A673 (cell line): ENCODE results near the gene KCNG2. TPM values are rescaled to one million over a fixed set of nuclear protein-coding genes. Genes with fewer than 3 reads are reported as not detected.

Experiments
- BruUV-seq: library from RNA; stranded (reverse); fragments of 400-500 nt; replicated peaks from 2 replicates; lab custom pipeline; 2021; lab: Mats Ljungman, UMichigan
- CTCF ChIA-PET: fragments of 300-600 bp; sonication (Branson Sonifier 250); formaldehyde crosslinking; loops from one replicate; lab custom pipeline; 2022; ENCODE audit warnings: antibody characterized with exemption; lab: Charles Lee
- POLR2A ChIA-PET: fragments of 300-600 bp; sonication (Branson Sonifier 250); formaldehyde crosslinking; loops from one replicate; lab custom pipeline; 2022; ENCODE audit warnings: antibody characterized with exemption; ENCODE audit not compliant: low non-redundant PET; lab: Charles Lee
- DNase-seq: peaks from one replicate; pipeline ENCODE4 v3.0.0-alpha.2; 2015; ENCODE audit warnings: low spot score
- H3K27ac ChIP-seq: fragments of 200-600 bp; sonication (generic); 2 replicates; pipeline ENCODE4 v1.5.1; 2016; ENCODE audit warnings: mixed run types, low read depth, mild to moderate bottlenecking, mixed read lengths, antibody characterized with exemption, low read length; ENCODE audit not compliant: poor library complexity, severe bottlenecking
- H3K27me3 ChIP-seq: fragments of 200-600 bp; sonication (generic); replicated peaks from 2 replicates; pipeline ENCODE4 v1.6.1; 2017; ENCODE audit warnings: mixed run types, low read depth, mild to moderate bottlenecking, mixed read lengths, antibody characterized with exemption, low read length; ENCODE audit not compliant: insufficient read depth, poor library complexity
- H3K36me3 ChIP-seq: fragments of 200-600 bp; sonication (generic); 2 replicates; pipeline ENCODE4 v1.6.1; 2016; ENCODE audit warnings: mixed run types, mild to moderate bottlenecking, mixed read lengths, antibody characterized with exemption, low read length; ENCODE audit not compliant: insufficient read depth, poor library complexity, severe bottlenecking
- H3K4me1 ChIP-seq: fragments of 200-600 bp; sonication (generic); 2 replicates; pipeline ENCODE4 v1.6.1; 2017; ENCODE audit warnings: mixed run types, mild to moderate bottlenecking, mixed read lengths, antibody characterized with exemption, low read length; ENCODE audit not compliant: insufficient read depth, poor library complexity, severe bottlenecking
- H3K4me3 ChIP-seq: fragments of 200-600 bp; sonication (generic); 2 replicates; pipeline ENCODE4 v1.5.1; 2016; ENCODE audit warnings: low read depth, mixed run types, mild to moderate bottlenecking, mixed read lengths, low read length; ENCODE audit not compliant: poor library complexity, severe bottlenecking
- H3K9me3 ChIP-seq: fragments of 200-600 bp; sonication (generic); 2 replicates; pipeline ENCODE4 v1.6.1; 2016; ENCODE audit warnings: mixed run types, low read depth, mild to moderate bottlenecking, mixed read lengths, antibody characterized with exemption, low read length; ENCODE audit not compliant: poor library complexity, severe bottlenecking
- EZH2 ChIP-seq: fragments of 200-600 bp; sonication (generic); IDR thresholded peaks from 2 replicates; pipeline ENCODE4 v1.6.1; 2017; ENCODE audit warnings: borderline replicate concordance, low read depth, mild to moderate bottlenecking, mixed read lengths, antibody characterized with exemption, low read length; ENCODE audit not compliant: poor library complexity, severe bottlenecking
- intact Hi-C: fragments of 100-400 bp; cut with micrococcal nuclease; formaldehyde crosslinking; loops from one replicate; pipeline ENCODE4 v1.10.0; 2022; ENCODE audit not compliant: unreplicated experiment
- total RNA-seq: library from RNA; stranded (reverse); gene quantifications from 2 replicates; pipeline ENCODE4 v1.2.3, GENCODE V29; 2021
- TF ChIP-seq, protein P1 (sequence below): fragments of 300-800, 200-600 bp; sonication (generic); conservative IDR thresholded peaks from 2 replicates; pipeline ENCODE4 v1.5.1; 2017; ENCODE audit warnings: low read depth, mild to moderate bottlenecking, antibody characterized with exemption, low read length, moderate library complexity, mixed read lengths

Gene KCNG2
- total RNA-seq, 1 experiment from 2014 or later, result not detected

DNA sequence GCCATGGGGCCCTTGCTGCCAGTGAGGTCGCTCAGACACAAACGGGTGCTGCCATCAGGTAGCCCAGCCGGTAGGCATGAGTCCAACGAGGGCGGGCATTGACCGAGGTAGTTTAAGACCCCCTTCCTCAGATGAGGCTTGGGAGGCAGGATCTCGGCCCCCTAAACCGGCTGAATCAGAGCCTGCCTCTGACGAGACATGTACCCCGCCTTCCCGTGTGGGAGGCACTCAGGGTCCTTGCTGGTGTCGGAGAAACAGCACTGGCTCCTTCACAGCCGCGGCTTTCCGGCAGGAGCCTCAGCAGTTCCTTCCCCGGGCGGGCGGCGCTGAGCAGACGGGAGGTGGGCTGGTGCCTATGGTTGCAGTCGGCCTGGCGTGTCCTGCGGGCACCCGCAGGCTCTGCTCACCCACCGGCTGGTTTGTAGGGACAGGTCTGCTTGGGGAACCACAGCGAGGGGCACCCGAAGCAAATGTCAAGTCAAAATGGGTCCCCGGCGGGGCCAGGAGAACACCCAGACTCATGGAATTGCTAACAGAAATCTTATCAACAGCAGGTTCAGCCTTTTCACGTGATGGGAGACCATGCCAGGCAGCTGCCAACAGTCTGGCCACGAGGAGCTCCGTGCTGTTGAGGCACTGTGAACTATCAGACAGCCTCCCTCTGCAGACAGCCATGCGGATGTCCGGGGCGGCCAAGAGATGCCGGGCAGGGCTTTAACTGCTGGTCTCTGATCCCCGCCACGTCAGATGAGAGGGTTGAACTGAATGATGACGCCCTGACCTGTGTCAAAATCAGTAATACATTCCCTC lies 2.8 kb downstream of the KCNG2 start:
- TF ChIP-seq EZH2, result no peak
- TF ChIP-seq, protein P1, sequence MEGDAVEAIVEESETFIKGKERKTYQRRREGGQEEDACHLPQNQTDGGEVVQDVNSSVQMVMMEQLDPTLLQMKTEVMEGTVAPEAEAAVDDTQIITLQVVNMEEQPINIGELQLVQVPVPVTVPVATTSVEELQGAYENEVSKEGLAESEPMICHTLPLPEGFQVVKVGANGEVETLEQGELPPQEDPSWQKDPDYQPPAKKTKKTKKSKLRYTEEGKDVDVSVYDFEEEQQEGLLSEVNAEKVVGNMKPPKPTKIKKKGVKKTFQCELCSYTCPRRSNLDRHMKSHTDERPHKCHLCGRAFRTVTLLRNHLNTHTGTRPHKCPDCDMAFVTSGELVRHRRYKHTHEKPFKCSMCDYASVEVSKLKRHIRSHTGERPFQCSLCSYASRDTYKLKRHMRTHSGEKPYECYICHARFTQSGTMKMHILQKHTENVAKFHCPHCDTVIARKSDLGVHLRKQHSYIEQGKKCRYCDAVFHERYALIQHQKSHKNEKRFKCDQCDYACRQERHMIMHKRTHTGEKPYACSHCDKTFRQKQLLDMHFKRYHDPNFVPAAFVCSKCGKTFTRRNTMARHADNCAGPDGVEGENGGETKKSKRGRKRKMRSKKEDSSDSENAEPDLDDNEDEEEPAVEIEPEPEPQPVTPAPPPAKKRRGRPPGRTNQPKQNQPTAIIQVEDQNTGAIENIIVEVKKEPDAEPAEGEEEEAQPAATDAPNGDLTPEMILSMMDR, result no peak
- POLR2A ChIA-PET, result no interaction called here
- H3K27me3 ChIP-seq, result peaks cover 44% of the 10 kb centered on the region

DNA sequence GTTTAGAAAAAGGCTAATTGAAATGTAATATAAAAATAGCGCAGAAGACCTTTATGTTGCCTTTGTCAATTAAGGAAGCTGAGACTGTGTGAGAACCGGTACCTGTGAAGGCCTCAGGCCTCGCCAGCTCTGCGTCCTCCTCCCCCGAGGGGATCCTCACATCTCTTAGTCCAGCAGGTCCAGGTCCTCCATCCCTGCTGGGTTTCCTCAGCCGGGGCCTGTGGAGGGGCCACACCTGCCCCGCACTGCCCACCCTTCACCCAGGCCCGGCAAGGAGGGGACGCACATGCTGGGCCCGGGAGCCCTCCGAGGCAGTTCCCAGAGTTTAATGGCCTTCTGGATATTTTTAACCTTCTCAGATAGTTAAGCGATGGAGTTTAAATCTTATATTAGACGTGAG lies 3.5 kb downstream of the KCNG2 start:
- H3K9me3 ChIP-seq, result no peaks in the 10 kb centered on the region
- CTCF ChIA-PET, result no interaction called here
- DNase-seq, result no peak
- H3K27ac ChIP-seq, result no peak overlapping the region
- no peaks in the 10 kb centered on the region for H3K36me3 ChIP-seq
- BruUV-seq, result no TSS peak
- H3K4me3 ChIP-seq, result no peak overlapping the region
- TF ChIP-seq, protein P1, result no peak
- no peak for TF ChIP-seq EZH2
- POLR2A ChIA-PET, result no interaction called here
- intact Hi-C loops, result no loop called here
- H3K27me3 ChIP-seq, result peaks cover 41% of the 10 kb centered on the region
- no peaks in the 10 kb centered on the region for H3K4me1 ChIP-seq

More for the DNA sequence above, 2.8 kb downstream of the KCNG2 start:
- no peaks in the 10 kb centered on the region for H3K9me3 ChIP-seq
- H3K36me3 ChIP-seq, result no peaks in the 10 kb centered on the region
- BruUV-seq, result no TSS peak
- DNase-seq, result no peak
- H3K4me3 ChIP-seq, result no peak overlapping the region
- no peaks in the 10 kb centered on the region for H3K4me1 ChIP-seq
- no peak overlapping the region for H3K27ac ChIP-seq
- intact Hi-C loops, result no loop called here
- CTCF ChIA-PET, result no interaction called here

DNA sequence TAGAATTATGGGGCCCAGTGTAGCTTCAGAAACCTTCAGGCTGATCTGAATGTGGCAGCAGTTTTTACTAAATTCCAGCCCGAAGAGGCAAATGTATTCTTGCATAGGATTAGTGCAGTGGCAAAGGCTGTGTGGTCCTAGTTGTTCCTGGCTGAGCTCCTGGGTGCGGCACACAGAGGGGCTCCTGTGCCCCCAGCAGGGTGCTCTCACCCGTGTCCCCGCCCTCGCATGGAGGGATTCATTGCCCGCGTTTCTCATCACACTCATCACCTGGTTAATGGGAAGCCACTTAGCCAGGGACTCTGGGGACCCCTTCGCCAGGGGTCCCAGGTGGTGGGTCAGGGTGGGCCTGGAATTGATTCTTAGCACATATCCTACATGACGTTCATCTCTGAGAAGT lies 3.9 kb downstream of the KCNG2 start:
- no peak overlapping the region for H3K27ac ChIP-seq
- CTCF ChIA-PET, result no interaction called here
- no peaks in the 10 kb centered on the region for H3K4me1 ChIP-seq
- no peak for DNase-seq
- H3K27me3 ChIP-seq, result peaks cover 37% of the 10 kb centered on the region
- POLR2A ChIA-PET, result no interaction called here
- no TSS peak for BruUV-seq
- intact Hi-C loops, result no loop called here
- no peaks in the 10 kb centered on the region for H3K9me3 ChIP-seq
- H3K4me3 ChIP-seq, result no peak overlapping the region
- H3K36me3 ChIP-seq, result no peaks in the 10 kb centered on the region
- TF ChIP-seq, protein P1, result no peak
- TF ChIP-seq EZH2, result no peak
